OCI-LY3 (cell line): ENCODE data around the gene TESK2.

ENCODE experiments used
- CTCF ChIP-seq: fragments of 200-600, 300-600 bp; sonication (generic); IDR thresholded peaks from 2 replicates; pipeline ENCODE4 v1.5.1; 2014; ENCODE audit warnings: antibody characterized with exemption, low read length, low read depth
- EZH2phosphoT487 ChIP-seq: fragments of 200-600 bp; shearing (Covaris generic); IDR thresholded peaks from 2 replicates; pipeline ENCODE4 v1.6.1; 2018; ENCODE audit warnings: antibody characterized with exemption, mixed run types, low read depth

- TF ChIP-seq CTCF, result no peak
- TF ChIP-seq EZH2phosphoT487, result no peak
These were observed 190.3 kb downstream of the TESK2 start for GRCh38 chr1:45300669-45300997.
